CD14-positive monocyte (primary cell): ENCODE measurements around the gene RNFT2. TPM values are rescaled to one million over a fixed set of nuclear protein-coding genes. Genes with fewer than 3 reads are reported as not detected.
A peak's percentile ranks its signal among the peaks of the same experiment; 100 is the strongest.

Experiments used
- DNase-seq, 3 donors: peaks; one replicate each; pipeline ENCODE4 v3.0.0-alpha.2; 2011 to 2022
- H2AFZ ChIP-seq: 2 replicates; pipeline ENCODE4 v1.6.0; 2012; ENCODE audit warnings: mild to moderate bottlenecking, low read depth, low read length, inconsistent platforms; ENCODE audit not compliant: insufficient read depth, poor library complexity, severe bottlenecking
- H3K27ac ChIP-seq, 2 donors: 1 replicate in 1 of 2; 2 replicates in 1 of 2; pipeline ENCODE4 v1.5.1; 2012 to 2013; ENCODE audit warnings: low read length in 2 of 2, control low read depth in 1 of 2, inconsistent platforms in 1 of 2, low read depth in 1 of 2, mild to moderate bottlenecking in 1 of 2
- H3K27me3 ChIP-seq, 2 donors: one replicate each; pipeline versions ENCODE4 v1.6.0 to v1.6.1; 2011 to 2013; ENCODE audit warnings: low read length in 2 of 2; ENCODE audit not compliant: control insufficient read depth in 2 of 2, insufficient read depth in 2 of 2
- H3K36me3 ChIP-seq, 2 donors: replicated peaks in 1 of 2; 1 replicate in 1 of 2; 2 replicates in 1 of 2; pipeline versions ENCODE4 v1.5.1 to v1.6.1; 2012 to 2013; ENCODE audit warnings: low read length in 2 of 2, control low read depth in 1 of 2, inconsistent platforms in 1 of 2, mild to moderate bottlenecking in 1 of 2; ENCODE audit not compliant: insufficient read depth in 2 of 2, control insufficient read depth in 1 of 2
- H3K4me1 ChIP-seq, 2 donors: 1 replicate in 1 of 2; 2 replicates in 1 of 2; pipeline versions ENCODE4 v1.5.1 to v1.6.1; 2012 to 2013; ENCODE audit warnings: low read length in 2 of 2, control low read depth in 1 of 2, inconsistent platforms in 1 of 2, mild to moderate bottlenecking in 1 of 2, moderate library complexity in 1 of 2; ENCODE audit not compliant: insufficient read depth in 2 of 2, control insufficient read depth in 1 of 2
- H3K4me2 ChIP-seq: replicated peaks from 2 replicates; pipeline ENCODE3; 2012; ENCODE audit warnings: low read length, moderate library complexity, mild to moderate bottlenecking; ENCODE audit not compliant: poor library complexity, severe bottlenecking; ENCODE audit errors: extremely low read depth
- H3K4me3 ChIP-seq, 3 experiments: fragments of 200-600 bp in 1 of 3; sonication (generic) in 1 of 3; replicated peaks in 1 of 3; 1 replicate in 2 of 3; 2 replicates in 1 of 3; pipeline ENCODE4 v1.5.1; 2011 to 2013; ENCODE audit warnings: low read length in 3 of 3, mild to moderate bottlenecking in 3 of 3, control low read depth in 2 of 3, low read depth in 2 of 3, inconsistent platforms in 1 of 3, moderate library complexity in 1 of 3
- H3K79me2 ChIP-seq: 2 replicates; pipeline ENCODE4 v1.6.0; 2012; ENCODE audit warnings: mild to moderate bottlenecking, control low read depth, inconsistent platforms, low read length, moderate library complexity; ENCODE audit not compliant: insufficient read depth
- H3K9ac ChIP-seq: 2 replicates; pipeline ENCODE4 v1.6.0; 2017; ENCODE audit warnings: low read length, mild to moderate bottlenecking; ENCODE audit not compliant: insufficient read depth, poor library complexity, severe bottlenecking
- H3K9me3 ChIP-seq, 2 donors: replicated peaks in 1 of 2; 1 replicate in 1 of 2; 2 replicates in 1 of 2; pipeline versions ENCODE4 v1.5.1 to v1.6.1; 2012 to 2013; ENCODE audit warnings: low read length in 2 of 2, control low read depth in 1 of 2; ENCODE audit not compliant: control insufficient read depth in 1 of 2, insufficient read depth in 1 of 2
- H4K20me1 ChIP-seq: 2 replicates; pipeline ENCODE4 v1.6.0; 2012; ENCODE audit warnings: mild to moderate bottlenecking, low read length, control low read depth, moderate library complexity; ENCODE audit not compliant: insufficient read depth
- H3K27ac Mint-ChIP-seq, 7 donors: one replicate each; pipeline ENCODE4 v1.8.0; 2020; ENCODE audit warnings: mild to moderate bottlenecking in 7 of 7, mixed read lengths in 7 of 7, moderate library complexity in 6 of 7, inconsistent platforms in 2 of 7
- H3K27me3 Mint-ChIP-seq, 3 donors: one replicate each; pipeline ENCODE4 v1.8.0; 2021 to 2022; ENCODE audit warnings: low read depth in 3 of 3, mild to moderate bottlenecking in 3 of 3, mixed read lengths in 3 of 3, moderate library complexity in 3 of 3, inconsistent platforms in 1 of 3
- H3K36me3 Mint-ChIP-seq, 2 donors: one replicate each; pipeline ENCODE4 v1.8.0; 2020; ENCODE audit warnings: mixed read lengths in 2 of 2, inconsistent platforms in 1 of 2, mild to moderate bottlenecking in 1 of 2
- H3K4me1 Mint-ChIP-seq: one replicate; pipeline ENCODE4 v1.8.0; 2020; ENCODE audit warnings: mild to moderate bottlenecking, mixed read lengths
- H3K4me3 Mint-ChIP-seq, 2 donors: one replicate each; pipeline ENCODE4 v1.8.0; 2020; ENCODE audit warnings: mild to moderate bottlenecking in 2 of 2, mixed read lengths in 2 of 2, moderate library complexity in 1 of 2
- H3K9me3 Mint-ChIP-seq, 7 donors: one replicate each; pipeline ENCODE4 v1.8.0; 2020 to 2022; ENCODE audit warnings: mixed read lengths in 7 of 7, mild to moderate bottlenecking in 6 of 7, moderate library complexity in 6 of 7, inconsistent platforms in 2 of 7
- CTCF ChIP-seq: fragments of 200-600 bp; IDR thresholded peaks from one replicate; pipeline ENCODE4 v1.8.0; 2022; ENCODE audit warnings: antibody characterized with exemption, mild to moderate bottlenecking
- WGBS: methylation state at CpG from one replicate; pipeline ENCODE4 v1.1.5; 2013; ENCODE audit warnings: missing lambda C conversion rate; ENCODE audit not compliant: insufficient coverage; 5-methylcytosine and 5-hydroxymethylcytosine counted together
- intact Hi-C, 2 donors: fragments of 100-400 bp; cut with micrococcal nuclease; formaldehyde crosslinking; loops; one replicate each; pipeline versions ENCODE4 v1.15.0 to v1.15.1; 2023
- polyA plus RNA-seq, 3 donors: library from polyadenylated mRNA; depleted of rRNA in 1 of 3; unstranded in 2 of 3; stranded (reverse) in 1 of 3; fragments of 300-500 nt in 2 of 3; fragments of >200 nt in 1 of 3; fragmentation: Illumina TruSeq in 2 of 3; gene quantifications; 1 replicate in 2 of 3; 2 replicates in 1 of 3; pipeline ENCODE4 v1.2.3, GENCODE V29; 2012 to 2021

RNFT2 gene
- polyA plus RNA-seq, 3 donors = 0.05 TPM; not detected in 2

GRCh38 chr12:116710370-116711150 is 27.6 kb upstream of the RNFT2 start:
- no peak for TF ChIP-seq CTCF

GRCh38 chr12:116712458-116713303 is 25.4 kb upstream of the RNFT2 start:
- no peak for DNase-seq
- no peaks in the 10 kb centered on the region for H3K9me3 Mint-ChIP-seq
- Histone ChIP-seq H3K9me3 (no peaks in the 10 kb centered on the region), H3K4me3 (no peak overlapping the region), H3K4me2 (no peak overlapping the region), H3K27me3 (peaks cover 15 to 20% of the 10 kb centered on the region in 2 donors), H4K20me1 (no peaks in the 10 kb centered on the region), H3K27ac (no peak overlapping the region), H3K4me1 (peaks cover 7 to 8% of the 10 kb centered on the region in 2 donors), H3K9ac (no peak overlapping the region), H2AFZ (no peak overlapping the region), H3K36me3 (peaks cover 26 to 47% of the 10 kb centered on the region in 2 donors), H3K79me2 (no peaks in the 10 kb centered on the region)
- intact Hi-C loops = no loop called here
- peaks cover 18 to 25% (median 20%) of the 10 kb centered on the region in 3 donors for H3K27me3 Mint-ChIP-seq
- H3K27ac Mint-ChIP-seq = peak overlapping the region in 1 of 7 donors; percentile 4
- peaks cover 10% of the 10 kb centered on the region for H3K4me1 Mint-ChIP-seq
- TF ChIP-seq CTCF = no peak
- H3K4me3 Mint-ChIP-seq = no peak overlapping the region
- 97% methylated on average over 9 of the region's 17 CpGs for WGBS
- H3K36me3 Mint-ChIP-seq = peaks cover 42 to 50% of the 10 kb centered on the region in 2 donors

More at GRCh38 chr12:116710370-116711150, 27.6 kb upstream of the RNFT2 start:
- Histone ChIP-seq H4K20me1 (no peaks in the 10 kb centered on the region), H3K27me3 (peaks cover 15 to 20% of the 10 kb centered on the region in 2 donors), H3K4me2 (no peak overlapping the region), H3K27ac (no peak overlapping the region), H3K4me3 (no peak overlapping the region), H3K4me1 (peaks cover 7 to 8% of the 10 kb centered on the region in 2 donors), H3K36me3 (peaks cover 5 to 25% of the 10 kb centered on the region in 2 donors), H3K9ac (no peak overlapping the region), H2AFZ (no peak overlapping the region), H3K79me2 (no peaks in the 10 kb centered on the region), H3K9me3 (no peaks in the 10 kb centered on the region)
- Mint-ChIP-seq H3K9me3 (no peaks in the 10 kb centered on the region), H3K27me3 (peaks cover 18 to 25% (median 20%) of the 10 kb centered on the region in 3 donors), H3K4me1 (peaks cover 10% of the 10 kb centered on the region), H3K36me3 (peaks cover 21 to 29% of the 10 kb centered on the region in 2 donors), H3K27ac (no peak overlapping the region), H3K4me3 (no peak overlapping the region)
- no peak for DNase-seq
- WGBS = 31% methylated on average over 6 of the region's 8 CpGs
- intact Hi-C loops = no loop called here
